A549 (cell line): ENCODE results near the gene NBPF6. TPM values are rescaled to one million over a fixed set of nuclear protein-coding genes. Genes with fewer than 3 reads are reported as not detected.
"Not testable (repeated sequence)": the region's sequence is repeated elsewhere in the genome, so short reads cannot be mapped to it uniquely, and the experiment has no call there.

Source experiments
- ATAC-seq, 2 experiments: fragments of 200-7000 bp in 1 of 2; fragments of >200 bp in 1 of 2; cut with Nextera tagmentation in 1 of 2; cut with Tn5 transposase in 1 of 2; 3 replicates each; pipeline versions ENCODE4 v1.8.0 to v1.9.1; 2018 to 2020; ENCODE audit warnings: mild to moderate bottlenecking in 1 of 2, moderate library complexity in 1 of 2
- CTCF ChIA-PET: fragments of 300-600 bp; sonication (Branson Sonifier 250); formaldehyde crosslinking; extraction: SDS; loops from one replicate; lab custom pipeline; 2021; ENCODE audit warnings: antibody characterized with exemption, inconsistent platforms; lab: Yijun Ruan, JAX
- POLR2A ChIA-PET: fragments of 350-600 bp; formaldehyde crosslinking; extraction: SDS; loops from one replicate; lab custom pipeline; 2021; ENCODE audit warnings: antibody characterized with exemption, inconsistent platforms; lab: Yijun Ruan, JAX
- DNase-seq, 2 experiments: peaks; one replicate each; pipeline versions ENCODE4 v3.0.0 to v3.0.0-alpha.2; 2011 to 2016; ENCODE audit warnings: low read depth in 1 of 2, low spot score in 1 of 2
- FAIRE-seq: peaks from 2 replicates; lab custom pipeline; 2011; peaks lifted over from hg19 to GRCh38; lab: Jason Lieb, UNC
- H3K27ac ChIP-seq, 2 experiments: fragments of >200 bp; sonication (Bioruptor Twin); formaldehyde crosslinking; 3 replicates each; pipeline ENCODE4 v1.5.1; 2016 to 2017
- H3K4me1 ChIP-seq: fragments of >200 bp; sonication (Bioruptor Twin); formaldehyde crosslinking; 3 replicates; pipeline ENCODE4 v1.6.1; 2016
- H3K4me2 ChIP-seq: fragments of >200 bp; sonication (Bioruptor Twin); formaldehyde crosslinking; 3 replicates; pipeline ENCODE4 v1.6.1; 2016
- H3K4me3 ChIP-seq: fragments of >200 bp; sonication (Bioruptor Twin); formaldehyde crosslinking; 3 replicates; pipeline ENCODE4 v1.5.1; 2016
- H3K9me3 ChIP-seq: fragments of >200 bp; sonication (Bioruptor Twin); formaldehyde crosslinking; 3 replicates; pipeline ENCODE4 v1.6.1; 2016
- BHLHE40 ChIP-seq: IDR thresholded peaks from 2 replicates; pipeline ENCODE4 v1.6.1; 2012; ENCODE audit warnings: low read depth, low read length, inconsistent platforms
- CBX8 ChIP-seq: fragments of 200-600 bp; sonication (generic); IDR thresholded peaks from 2 replicates; pipeline ENCODE4 v1.6.1; 2016
- EP300 ChIP-seq, 2 experiments: fragments of >200 bp; sonication (Bioruptor Twin); formaldehyde crosslinking; IDR thresholded peaks; 2 replicates in 1 of 2; 3 replicates in 1 of 2; pipeline ENCODE4 v1.6.1; 2016 to 2017
- HOXB13 ChIP-seq: fragments of 250-450 bp; sonication (Bioruptor Pico); IDR thresholded peaks from 2 replicates; pipeline ENCODE4 v1.5.0; 2020; ENCODE audit warnings: low read depth, mild to moderate bottlenecking, moderate library complexity
- HOXB5 ChIP-seq: fragments of 250-450 bp; sonication (Bioruptor Pico); IDR thresholded peaks from 2 replicates; pipeline ENCODE4 v1.5.0; 2020; ENCODE audit warnings: mild to moderate bottlenecking, moderate library complexity
- JUN ChIP-seq, 2 experiments: fragments of >200 bp; sonication (Bioruptor Twin); formaldehyde crosslinking; IDR thresholded peaks; 2 replicates in 1 of 2; 3 replicates in 1 of 2; pipeline ENCODE4 v1.6.1; 2016 to 2017
- JUNB ChIP-seq: fragments of >200 bp; sonication (Bioruptor Twin); formaldehyde crosslinking; IDR thresholded peaks from 2 replicates; pipeline ENCODE4 v1.6.1; 2016
- MAZ ChIP-seq: fragments of 150-350 bp; IDR thresholded peaks from 2 replicates; pipeline ENCODE4 v1.6.1; 2014; ENCODE audit warnings: antibody characterized with exemption, low read depth, low read length, borderline replicate concordance
- TFCP2L1 ChIP-seq: fragments of 250-450 bp; sonication (Bioruptor Pico); IDR thresholded peaks from 2 replicates; pipeline ENCODE4 v1.5.0; 2021; ENCODE audit warnings: mild to moderate bottlenecking
- ZC3H11A ChIP-seq: fragments of 450-650 bp; IDR thresholded peaks from 2 replicates; pipeline ENCODE4 v1.6.1; 2014; ENCODE audit warnings: antibody characterized with exemption, mild to moderate bottlenecking
- ZSCAN20 ChIP-seq: fragments of 250-450 bp; sonication (Bioruptor Pico); IDR thresholded peaks from 2 replicates; pipeline ENCODE4 v1.8.0; 2022; ENCODE audit warnings: mild to moderate bottlenecking, moderate library complexity
- WGBS: methylation state at CpG from one replicate; pipeline ENCODE4 v1.1.6; 2017; ENCODE audit errors: missing lambda C conversion rate; 5-methylcytosine and 5-hydroxymethylcytosine counted together
- polyA plus RNA-seq, 4 experiments: library from polyadenylated mRNA; depleted of rRNA in 3 of 4; stranded (reverse); fragments of >200 nt; fragmentation: RNase III in 1 of 4; extraction: RNeasy Plus Mini Kit Qiagen cat#74134 plus additional on column Dnase treatment in 1 of 4; gene quantifications; 2 replicates in 3 of 4; 3 replicates in 1 of 4; pipeline ENCODE4 v1.2.3, GENCODE V29; 2011 to 2017
- TF ChIP-seq, protein P1 (sequence below): fragments of 200-600 bp; sonication (generic); IDR thresholded peaks from 2 replicates; pipeline ENCODE4 v1.6.1; 2016; ENCODE audit warnings: antibody characterized with exemption, mild to moderate bottlenecking, moderate library complexity
- TF ChIP-seq, protein P2 (sequence below): fragments of 250-450 bp; sonication (Bioruptor Pico); IDR thresholded peaks from 2 replicates; pipeline ENCODE4 v1.5.0; 2021; ENCODE audit warnings: mild to moderate bottlenecking, moderate library complexity, borderline replicate concordance
- TF ChIP-seq, protein P3 (sequence below): fragments of 250-450 bp; sonication (Bioruptor Pico); IDR thresholded peaks from 2 replicates; pipeline ENCODE4 v1.5.0; 2020; ENCODE audit warnings: low read depth, mild to moderate bottlenecking, moderate library complexity
- TF ChIP-seq, protein P4 (sequence below): fragments of >200 bp; sonication (Bioruptor Twin); formaldehyde crosslinking; IDR thresholded peaks from 3 replicates; pipeline ENCODE4 v1.5.1; 2016
- TF ChIP-seq, protein P5 (sequence below): fragments of >200 bp; sonication (Bioruptor Twin); formaldehyde crosslinking; IDR thresholded peaks from 3 replicates; pipeline ENCODE4 v1.6.1; 2016

The NBPF6 gene
- polyA plus RNA-seq, 2 of the 4 experiments (the other 2 are of a cell fraction), result not detected

DNA sequence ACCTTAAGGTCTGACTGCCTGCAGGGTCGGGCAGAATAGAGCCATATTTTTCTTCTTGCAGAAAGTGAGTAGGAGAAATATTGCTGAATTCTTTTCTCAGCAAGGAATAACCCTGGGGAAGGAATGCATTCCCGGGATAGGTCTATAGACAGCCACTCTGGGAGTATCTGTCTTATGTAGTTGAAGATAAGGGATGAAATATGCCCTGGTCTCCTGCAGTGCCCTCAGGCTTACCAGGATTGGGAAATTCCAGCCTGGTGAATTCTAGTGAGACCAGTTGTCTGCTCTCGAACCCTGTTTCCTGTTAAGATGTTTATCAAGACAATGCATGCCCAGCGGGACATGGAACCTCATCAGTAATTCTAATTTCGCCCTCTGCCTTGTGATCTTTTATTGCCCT is 35.8 kb downstream of the NBPF6 start:
- CTCF ChIA-PET, result not testable (repeated sequence)

DNA sequence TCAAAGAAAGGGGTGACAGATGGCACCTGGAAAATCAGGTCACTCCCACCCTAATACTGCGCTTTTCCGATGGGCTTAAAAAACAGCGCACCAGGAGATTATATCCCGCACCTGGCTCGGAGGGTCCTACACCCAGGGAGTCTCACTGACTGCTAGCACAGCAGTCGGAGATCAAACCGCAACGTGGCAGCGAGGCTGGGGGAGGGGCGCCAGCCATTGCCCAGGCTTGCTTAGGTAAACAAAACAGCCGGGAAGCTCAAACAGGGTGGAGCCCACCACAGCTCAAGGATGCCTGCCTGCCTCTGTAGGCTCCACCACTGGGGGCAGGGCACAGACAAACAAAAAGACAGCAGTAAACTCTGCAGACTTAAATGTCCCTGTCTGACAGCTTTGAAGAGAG is 36.6 kb downstream of the NBPF6 start:
- H3K9me3 ChIP-seq, CTCF ChIA-PET, H3K27ac ChIP-seq, FAIRE-seq, H3K4me1 ChIP-seq, DNase-seq, ATAC-seq, POLR2A ChIA-PET, H3K4me3 ChIP-seq: not testable (repeated sequence)
- peak overlapping the region; percentile 37; the same call in 1 of the 3 replicates for H3K4me2 ChIP-seq
- WGBS, result 27% methylated on average over 3 of the region's 11 CpGs

More for the DNA sequence above, 35.8 kb downstream of the NBPF6 start:
- DNase-seq, H3K27ac ChIP-seq, FAIRE-seq, H3K9me3 ChIP-seq, H3K4me1 ChIP-seq, ATAC-seq, H3K4me2 ChIP-seq, H3K4me3 ChIP-seq, POLR2A ChIA-PET: not testable (repeated sequence)
- WGBS, result 43% methylated on average over 5 of the region's 5 CpGs

DNA sequence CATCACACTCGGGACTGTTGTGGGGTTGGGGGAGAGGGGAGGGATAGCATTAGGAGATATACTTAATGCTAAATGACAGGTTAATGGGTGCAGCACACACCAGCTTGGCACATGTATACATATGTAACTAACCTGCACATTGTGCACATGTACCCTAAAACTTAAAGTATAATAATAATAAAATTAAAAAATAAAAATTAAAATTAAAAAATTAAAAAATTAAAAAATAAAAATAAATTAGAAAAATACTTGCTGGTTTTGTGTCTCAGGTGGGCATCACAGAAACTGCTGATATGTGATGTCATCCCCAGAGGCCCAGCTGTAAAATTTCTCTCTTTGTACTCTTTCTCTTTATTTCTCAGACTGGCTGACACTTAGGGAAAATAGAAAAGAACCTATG is 44.9 kb downstream of the NBPF6 start:
- H3K4me2 ChIP-seq, FAIRE-seq, H3K4me3 ChIP-seq, POLR2A ChIA-PET, CTCF ChIA-PET, H3K9me3 ChIP-seq, H3K27ac ChIP-seq, H3K4me1 ChIP-seq, ATAC-seq, DNase-seq: not testable (repeated sequence)
- WGBS, result 38% methylated on average over 1 of the region's 1 CpG

DNA sequence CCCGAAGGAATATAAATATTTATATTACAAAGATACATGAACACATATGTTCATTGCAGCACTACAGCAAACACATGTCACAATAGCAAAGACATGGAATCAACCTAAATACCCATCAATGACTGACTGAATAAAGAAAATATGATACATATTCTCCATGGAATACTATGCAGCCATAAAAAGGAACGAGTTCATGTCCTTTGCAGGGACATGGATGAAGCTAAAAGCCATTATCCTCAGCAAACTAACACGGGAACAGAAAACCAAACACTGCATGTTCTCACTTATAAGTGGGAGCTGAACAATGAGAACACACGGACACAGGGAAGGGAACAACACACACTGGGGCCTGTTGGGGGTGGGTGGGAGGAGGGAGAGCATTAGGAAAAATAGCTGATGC is 46.7 kb downstream of the NBPF6 start:
- CTCF ChIA-PET, result interaction anchor here (1.6 kb wide), 1 partner anchor 147 kb away, joined by 3 read pairs; no protein-coding TSS in a partner anchor

DNA sequence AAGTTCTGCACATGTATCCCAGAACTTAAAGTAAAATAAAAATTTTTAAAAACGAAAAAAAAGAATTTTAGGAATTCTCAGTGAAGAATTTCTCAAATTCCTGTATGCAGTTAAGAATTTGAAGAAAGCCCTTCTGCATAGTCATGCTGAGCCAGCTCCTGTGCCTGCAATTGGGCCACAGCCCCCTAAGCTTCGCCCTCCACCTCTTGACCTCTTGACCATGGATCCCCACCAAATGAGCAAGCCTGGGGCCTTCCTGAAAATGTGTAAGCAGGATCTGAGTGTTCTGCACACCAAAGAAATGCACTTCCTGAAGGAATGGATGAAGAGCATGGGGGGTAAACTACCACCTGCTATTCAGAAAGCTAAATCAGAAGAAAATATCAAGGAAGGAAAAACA is 52.0 kb downstream of the NBPF6 start:
- no peak overlapping the region for H3K4me3 ChIP-seq
- H3K9me3 ChIP-seq, result no peaks in the 10 kb centered on the region
- peak overlapping the region; percentile 46 to 81 for H3K27ac ChIP-seq
- H3K4me1 ChIP-seq, result peaks cover 17% of the 10 kb centered on the region
- CTCF ChIA-PET, result interaction anchor here (1.2 to 2.2 kb wide), 2 partner anchors 58 to 142 kb away, joined by 4 to 5 read pairs; partner anchors contain the start of gene EEIG2
- ATAC-seq (no peak), FAIRE-seq (no peak), DNase-seq (no peak)
- H3K4me2 ChIP-seq, result peak overlapping the region; percentile 53
- 38% methylated on average over 2 of the region's 2 CpGs for WGBS
- POLR2A ChIA-PET, result interaction anchor here (1.3 kb wide), 1 partner anchor 302 kb away, joined by 4 read pairs; the partner anchor contains the start of gene SLC25A24
- TF ChIP-seq EP300 (IDR thresholded peaks at IDR 0.05), result no peak
- TF ChIP-seq ZSCAN20 (CRISPR knock-in tag), result no peak
- TF ChIP-seq, protein P1, sequence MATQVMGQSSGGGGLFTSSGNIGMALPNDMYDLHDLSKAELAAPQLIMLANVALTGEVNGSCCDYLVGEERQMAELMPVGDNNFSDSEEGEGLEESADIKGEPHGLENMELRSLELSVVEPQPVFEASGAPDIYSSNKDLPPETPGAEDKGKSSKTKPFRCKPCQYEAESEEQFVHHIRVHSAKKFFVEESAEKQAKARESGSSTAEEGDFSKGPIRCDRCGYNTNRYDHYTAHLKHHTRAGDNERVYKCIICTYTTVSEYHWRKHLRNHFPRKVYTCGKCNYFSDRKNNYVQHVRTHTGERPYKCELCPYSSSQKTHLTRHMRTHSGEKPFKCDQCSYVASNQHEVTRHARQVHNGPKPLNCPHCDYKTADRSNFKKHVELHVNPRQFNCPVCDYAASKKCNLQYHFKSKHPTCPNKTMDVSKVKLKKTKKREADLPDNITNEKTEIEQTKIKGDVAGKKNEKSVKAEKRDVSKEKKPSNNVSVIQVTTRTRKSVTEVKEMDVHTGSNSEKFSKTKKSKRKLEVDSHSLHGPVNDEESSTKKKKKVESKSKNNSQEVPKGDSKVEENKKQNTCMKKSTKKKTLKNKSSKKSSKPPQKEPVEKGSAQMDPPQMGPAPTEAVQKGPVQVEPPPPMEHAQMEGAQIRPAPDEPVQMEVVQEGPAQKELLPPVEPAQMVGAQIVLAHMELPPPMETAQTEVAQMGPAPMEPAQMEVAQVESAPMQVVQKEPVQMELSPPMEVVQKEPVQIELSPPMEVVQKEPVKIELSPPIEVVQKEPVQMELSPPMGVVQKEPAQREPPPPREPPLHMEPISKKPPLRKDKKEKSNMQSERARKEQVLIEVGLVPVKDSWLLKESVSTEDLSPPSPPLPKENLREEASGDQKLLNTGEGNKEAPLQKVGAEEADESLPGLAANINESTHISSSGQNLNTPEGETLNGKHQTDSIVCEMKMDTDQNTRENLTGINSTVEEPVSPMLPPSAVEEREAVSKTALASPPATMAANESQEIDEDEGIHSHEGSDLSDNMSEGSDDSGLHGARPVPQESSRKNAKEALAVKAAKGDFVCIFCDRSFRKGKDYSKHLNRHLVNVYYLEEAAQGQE, result no peak
- no peak for TF ChIP-seq BHLHE40
- no peak for TF ChIP-seq TFCP2L1 (CRISPR knock-in tag)
- TF ChIP-seq, protein P2, sequence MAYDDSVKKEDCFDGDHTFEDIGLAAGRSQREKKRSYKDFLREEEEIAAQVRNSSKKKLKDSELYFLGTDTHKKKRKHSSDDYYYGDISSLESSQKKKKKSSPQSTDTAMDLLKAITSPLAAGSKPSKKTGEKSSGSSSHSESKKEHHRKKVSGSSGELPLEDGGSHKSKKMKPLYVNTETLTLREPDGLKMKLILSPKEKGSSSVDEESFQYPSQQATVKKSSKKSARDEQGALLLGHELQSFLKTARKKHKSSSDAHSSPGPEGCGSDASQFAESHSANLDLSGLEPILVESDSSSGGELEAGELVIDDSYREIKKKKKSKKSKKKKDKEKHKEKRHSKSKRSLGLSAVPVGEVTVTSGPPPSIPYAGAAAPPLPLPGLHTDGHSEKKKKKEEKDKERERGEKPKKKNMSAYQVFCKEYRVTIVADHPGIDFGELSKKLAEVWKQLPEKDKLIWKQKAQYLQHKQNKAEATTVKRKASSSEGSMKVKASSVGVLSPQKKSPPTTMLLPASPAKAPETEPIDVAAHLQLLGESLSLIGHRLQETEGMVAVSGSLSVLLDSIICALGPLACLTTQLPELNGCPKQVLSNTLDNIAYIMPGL (CRISPR knock-in tag), result no peak
- TF ChIP-seq JUN (IDR thresholded peaks at IDR 0.05), result no peak
- TF ChIP-seq JUNB, result no peak
- TF ChIP-seq ZC3H11A, result no peak
- TF ChIP-seq HOXB13 (CRISPR knock-in tag), result no peak
- TF ChIP-seq, protein P3, sequence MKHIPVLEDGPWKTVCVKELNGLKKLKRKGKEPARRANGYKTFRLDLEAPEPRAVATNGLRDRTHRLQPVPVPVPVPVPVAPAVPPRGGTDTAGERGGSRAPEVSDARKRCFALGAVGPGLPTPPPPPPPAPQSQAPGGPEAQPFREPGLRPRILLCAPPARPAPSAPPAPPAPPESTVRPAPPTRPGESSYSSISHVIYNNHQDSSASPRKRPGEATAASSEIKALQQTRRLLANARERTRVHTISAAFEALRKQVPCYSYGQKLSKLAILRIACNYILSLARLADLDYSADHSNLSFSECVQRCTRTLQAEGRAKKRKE (CRISPR knock-in tag), result no peak
- TF ChIP-seq HOXB5 (CRISPR knock-in tag), result no peak
- TF ChIP-seq, protein P4, sequence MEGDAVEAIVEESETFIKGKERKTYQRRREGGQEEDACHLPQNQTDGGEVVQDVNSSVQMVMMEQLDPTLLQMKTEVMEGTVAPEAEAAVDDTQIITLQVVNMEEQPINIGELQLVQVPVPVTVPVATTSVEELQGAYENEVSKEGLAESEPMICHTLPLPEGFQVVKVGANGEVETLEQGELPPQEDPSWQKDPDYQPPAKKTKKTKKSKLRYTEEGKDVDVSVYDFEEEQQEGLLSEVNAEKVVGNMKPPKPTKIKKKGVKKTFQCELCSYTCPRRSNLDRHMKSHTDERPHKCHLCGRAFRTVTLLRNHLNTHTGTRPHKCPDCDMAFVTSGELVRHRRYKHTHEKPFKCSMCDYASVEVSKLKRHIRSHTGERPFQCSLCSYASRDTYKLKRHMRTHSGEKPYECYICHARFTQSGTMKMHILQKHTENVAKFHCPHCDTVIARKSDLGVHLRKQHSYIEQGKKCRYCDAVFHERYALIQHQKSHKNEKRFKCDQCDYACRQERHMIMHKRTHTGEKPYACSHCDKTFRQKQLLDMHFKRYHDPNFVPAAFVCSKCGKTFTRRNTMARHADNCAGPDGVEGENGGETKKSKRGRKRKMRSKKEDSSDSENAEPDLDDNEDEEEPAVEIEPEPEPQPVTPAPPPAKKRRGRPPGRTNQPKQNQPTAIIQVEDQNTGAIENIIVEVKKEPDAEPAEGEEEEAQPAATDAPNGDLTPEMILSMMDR, result no peak
- TF ChIP-seq MAZ, result no peak
- TF ChIP-seq CBX8, result no peak
- TF ChIP-seq, protein P5, sequence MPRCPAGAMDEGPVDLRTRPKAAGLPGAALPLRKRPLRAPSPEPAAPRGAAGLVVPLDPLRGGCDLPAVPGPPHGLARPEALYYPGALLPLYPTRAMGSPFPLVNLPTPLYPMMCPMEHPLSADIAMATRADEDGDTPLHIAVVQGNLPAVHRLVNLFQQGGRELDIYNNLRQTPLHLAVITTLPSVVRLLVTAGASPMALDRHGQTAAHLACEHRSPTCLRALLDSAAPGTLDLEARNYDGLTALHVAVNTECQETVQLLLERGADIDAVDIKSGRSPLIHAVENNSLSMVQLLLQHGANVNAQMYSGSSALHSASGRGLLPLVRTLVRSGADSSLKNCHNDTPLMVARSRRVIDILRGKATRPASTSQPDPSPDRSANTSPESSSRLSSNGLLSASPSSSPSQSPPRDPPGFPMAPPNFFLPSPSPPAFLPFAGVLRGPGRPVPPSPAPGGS, result no peak

More for the DNA sequence above, 46.7 kb downstream of the NBPF6 start:
- H3K27ac ChIP-seq, ATAC-seq, H3K4me3 ChIP-seq, H3K4me2 ChIP-seq, POLR2A ChIA-PET, H3K4me1 ChIP-seq, H3K9me3 ChIP-seq, FAIRE-seq, DNase-seq: not testable (repeated sequence)
- WGBS, result 38% methylated on average over 4 of the region's 4 CpGs
